HepG2 (cell line): ENCODE measurements around the gene TET3. TPM values are rescaled to one million over a fixed set of nuclear protein-coding genes. Genes with fewer than 3 reads are reported as not detected.

Experiments
- AFF4 ChIP-seq: sonication (generic); formaldehyde crosslinking; IDR thresholded peaks from 2 replicates; pipeline ENCODE4 v1.4.0; 2020; ENCODE audit warnings: missing genetic modification reagents
- BRD4 ChIP-seq: sonication (generic); formaldehyde crosslinking; IDR thresholded peaks from 2 replicates; pipeline ENCODE4 v1.4.0; 2020; ENCODE audit warnings: missing genetic modification reagents
- CHCHD3 ChIP-seq: sonication (generic); formaldehyde crosslinking; IDR thresholded peaks from 2 replicates; pipeline ENCODE4 v1.8.0; 2022; ENCODE audit warnings: mild to moderate bottlenecking, missing genetic modification reagents, moderate library complexity
- ERF ChIP-seq: IDR thresholded peaks from 2 replicates; pipeline ENCODE4 v1.6.1; 2018; ENCODE audit warnings: missing biosample characterization, missing genetic modification reagents
- HNF4A ChIP-seq: sonication (generic); formaldehyde crosslinking; IDR thresholded peaks from 2 replicates; pipeline ENCODE4 v1.4.0; 2020; ENCODE audit warnings: missing genetic modification reagents
- KLF12 ChIP-seq: sonication (generic); formaldehyde crosslinking; IDR thresholded peaks from 2 replicates; pipeline ENCODE4 v1.4.0; 2020; ENCODE audit warnings: missing genetic modification reagents, borderline replicate concordance
- PHF20 ChIP-seq: sonication (generic); formaldehyde crosslinking; IDR thresholded peaks from 2 replicates; pipeline ENCODE4 v1.5.0; 2020; ENCODE audit warnings: mild to moderate bottlenecking, missing genetic modification reagents
- RBFOX2 ChIP-seq: fragments of 200-400 bp; formaldehyde crosslinking; IDR thresholded peaks from 2 replicates; pipeline ENCODE4 v1.6.1; 2017; ENCODE audit warnings: low read depth, mild to moderate bottlenecking, low read length
- SOX6 ChIP-seq, 2 experiments: fragments of 450-650 bp in 1 of 2; sonication (generic) in 1 of 2; formaldehyde crosslinking in 1 of 2; IDR thresholded peaks; 2 replicates each; pipeline versions ENCODE4 v1.4.0 to v1.6.1; 2017 to 2020; ENCODE audit warnings: antibody characterized with exemption in 1 of 2, mild to moderate bottlenecking in 1 of 2, missing genetic modification reagents in 1 of 2
- SSRP1 ChIP-seq: IDR thresholded peaks from 2 replicates; pipeline ENCODE4 v1.6.1; 2016; ENCODE audit warnings: control low read depth
- ZFP36L1 ChIP-seq: sonication (generic); formaldehyde crosslinking; IDR thresholded peaks from 2 replicates; pipeline ENCODE4 v1.8.0; 2022; ENCODE audit warnings: mild to moderate bottlenecking, missing genetic modification reagents, moderate library complexity
- ZFY ChIP-seq: sonication (generic); formaldehyde crosslinking; IDR thresholded peaks from 2 replicates; pipeline ENCODE4 v1.4.0; 2020; ENCODE audit warnings: missing genetic modification reagents
- ZMAT3 ChIP-seq: sonication (generic); formaldehyde crosslinking; conservative IDR thresholded peaks from 2 replicates; pipeline ENCODE4 v1.7.0; 2021; ENCODE audit warnings: missing genetic modification reagents
- ZNF17 ChIP-seq: sonication (generic); formaldehyde crosslinking; IDR thresholded peaks from 2 replicates; pipeline ENCODE4 v1.5.0; 2020; ENCODE audit warnings: mild to moderate bottlenecking, missing genetic modification reagents
- ZNF263 ChIP-seq: sonication (generic); formaldehyde crosslinking; IDR thresholded peaks from 2 replicates; pipeline ENCODE4 v1.4.0; 2020; ENCODE audit warnings: missing genetic modification reagents
- ZNF501 ChIP-seq: sonication (generic); formaldehyde crosslinking; IDR thresholded peaks from 2 replicates; pipeline ENCODE4 v1.5.1; 2020; ENCODE audit warnings: mild to moderate bottlenecking, moderate library complexity, missing genetic modification reagents
- ZNF782 ChIP-seq: sonication (generic); formaldehyde crosslinking; IDR thresholded peaks from 2 replicates; pipeline ENCODE4 v1.4.0; 2020; ENCODE audit warnings: missing genetic modification reagents, mild to moderate bottlenecking, borderline replicate concordance
- ZNF891 ChIP-seq: sonication (generic); formaldehyde crosslinking; IDR thresholded peaks from 2 replicates; pipeline ENCODE4 v1.5.0; 2020; ENCODE audit warnings: mild to moderate bottlenecking, missing genetic modification reagents
- polyA plus RNA-seq, 8 experiments: library from polyadenylated mRNA; depleted of rRNA in 3 of 8; stranded (reverse) in 7 of 8; unstranded in 1 of 8; fragments of >200 nt; fragmentation: Illumina TruSeq in 4 of 8; extraction: Trizol in 4 of 8; gene quantifications; 2 replicates each; pipeline versions ENCODE4 v1.2.1 to v1.2.3, GENCODE V29; 2011 to 2016; ENCODE audit warnings: low read depth in 4 of 8, missing spikeins in 1 of 8, mixed read lengths in 1 of 8; ENCODE audit not compliant: insufficient read depth in 1 of 8
- total RNA-seq, 5 experiments: library from RNA; depleted of rRNA; stranded (reverse); fragments of >200 nt; fragmentation: Illumina TruSeq; extraction: Trizol; gene quantifications; 2 replicates each; pipeline ENCODE4 v1.2.3, GENCODE V29; 2016; ENCODE audit warnings: low read depth in 1 of 5
- TF ChIP-seq, protein P1 (sequence below), 2 experiments: IDR thresholded peaks; 2 replicates each; pipeline ENCODE4 v1.6.1; 2011 to 2012; ENCODE audit warnings: low read length in 2 of 2, borderline replicate concordance in 1 of 2, low read depth in 1 of 2, mild to moderate bottlenecking in 1 of 2, moderate library complexity in 1 of 2
- TF ChIP-seq, protein P2 (sequence below): sonication (generic); formaldehyde crosslinking; IDR thresholded peaks from 2 replicates; pipeline ENCODE4 v1.4.0; 2020; ENCODE audit warnings: missing genetic modification reagents

Gene TET3
- total and polyA plus RNA-seq, 2 of the 13 experiments (the other 11 are each of a cell fraction or from before 2014, with no cell fraction given): 4.3 to 6.8 TPM

DNA sequence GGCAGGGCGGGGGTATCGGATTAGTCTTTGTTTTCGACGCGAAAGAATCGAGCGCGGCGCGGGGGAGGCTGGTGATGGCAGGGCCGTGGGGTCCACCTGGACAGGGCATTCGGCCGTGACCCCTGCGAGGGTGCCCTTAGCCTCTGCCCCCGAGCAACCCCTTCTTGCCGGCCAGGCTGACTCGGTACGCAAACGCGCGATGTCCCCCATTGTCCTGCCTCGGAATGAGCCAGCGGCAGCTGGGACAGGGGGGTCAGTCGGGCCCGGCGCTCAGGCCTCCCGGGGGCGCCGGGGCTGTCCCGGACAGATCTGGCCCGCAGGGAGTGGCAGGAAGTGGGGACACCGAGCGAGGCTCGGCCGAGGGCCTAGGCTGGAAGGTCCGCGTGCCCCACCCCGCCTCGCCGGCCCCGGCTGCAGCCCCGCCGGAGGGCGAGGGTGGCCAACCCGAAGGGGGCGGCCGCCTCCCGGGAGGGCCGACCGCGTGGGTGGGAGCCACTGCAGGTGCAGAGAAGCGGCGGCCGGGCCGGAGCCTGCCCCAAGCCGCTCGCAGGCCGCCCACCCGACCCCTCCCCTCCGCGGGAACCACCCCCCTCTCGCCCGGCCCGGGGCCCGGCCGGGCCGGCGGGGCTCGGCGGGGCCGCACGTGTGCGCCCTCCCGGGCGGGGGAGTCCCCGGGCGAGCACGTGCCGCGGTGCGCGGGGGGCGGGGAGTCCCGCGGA lies at the start of gene TET3 (continued):
- no peak for TF ChIP-seq AFF4 (CRISPR knock-in tag)
- TF ChIP-seq SOX6 (IDR thresholded peaks at IDR 0.05): no peak
- TF ChIP-seq SOX6 (CRISPR knock-in tag; IDR thresholded peaks at IDR 0.05): peak; percentile 67
- peak; percentile 86 for TF ChIP-seq ZNF891
- peak; percentile 33; the same call in 1 of the 2 replicates for TF ChIP-seq HNF4A
- peak; percentile 53; the same call in 1 of the 2 replicates for TF ChIP-seq ZNF263 (CRISPR knock-in tag)
- TF ChIP-seq KLF12: 0 out of 2 replicates have a peak, but pooled peaks have one; percentile 35
- 0 out of 2 replicates have a peak, but pooled peaks have one; percentile 26 for TF ChIP-seq ZNF782 (CRISPR knock-in tag)
- TF ChIP-seq SSRP1: peak; percentile 81; the same call in 1 of the 2 replicates
- peak; percentile 58; the same call in 1 of the 2 replicates for TF ChIP-seq ZFP36L1 (CRISPR knock-in tag)
- 0 out of 2 replicates have a peak, but pooled peaks have one; percentile 8 for TF ChIP-seq ZMAT3 (CRISPR knock-in tag)
- TF ChIP-seq ERF (CRISPR knock-in tag): peak; percentile 13; the same call in 1 of the 2 replicates
- TF ChIP-seq ZFY (CRISPR knock-in tag): peak; percentile 90
- peak; percentile 85 for TF ChIP-seq CHCHD3
- peak; percentile 78; the same call in 1 of the 2 replicates for TF ChIP-seq BRD4 (CRISPR knock-in tag)
- TF ChIP-seq PHF20 (CRISPR knock-in tag): no peak; the same call in 1 of the 2 replicates
- TF ChIP-seq ZNF17 (CRISPR knock-in tag): no peak
- TF ChIP-seq, protein P1, sequence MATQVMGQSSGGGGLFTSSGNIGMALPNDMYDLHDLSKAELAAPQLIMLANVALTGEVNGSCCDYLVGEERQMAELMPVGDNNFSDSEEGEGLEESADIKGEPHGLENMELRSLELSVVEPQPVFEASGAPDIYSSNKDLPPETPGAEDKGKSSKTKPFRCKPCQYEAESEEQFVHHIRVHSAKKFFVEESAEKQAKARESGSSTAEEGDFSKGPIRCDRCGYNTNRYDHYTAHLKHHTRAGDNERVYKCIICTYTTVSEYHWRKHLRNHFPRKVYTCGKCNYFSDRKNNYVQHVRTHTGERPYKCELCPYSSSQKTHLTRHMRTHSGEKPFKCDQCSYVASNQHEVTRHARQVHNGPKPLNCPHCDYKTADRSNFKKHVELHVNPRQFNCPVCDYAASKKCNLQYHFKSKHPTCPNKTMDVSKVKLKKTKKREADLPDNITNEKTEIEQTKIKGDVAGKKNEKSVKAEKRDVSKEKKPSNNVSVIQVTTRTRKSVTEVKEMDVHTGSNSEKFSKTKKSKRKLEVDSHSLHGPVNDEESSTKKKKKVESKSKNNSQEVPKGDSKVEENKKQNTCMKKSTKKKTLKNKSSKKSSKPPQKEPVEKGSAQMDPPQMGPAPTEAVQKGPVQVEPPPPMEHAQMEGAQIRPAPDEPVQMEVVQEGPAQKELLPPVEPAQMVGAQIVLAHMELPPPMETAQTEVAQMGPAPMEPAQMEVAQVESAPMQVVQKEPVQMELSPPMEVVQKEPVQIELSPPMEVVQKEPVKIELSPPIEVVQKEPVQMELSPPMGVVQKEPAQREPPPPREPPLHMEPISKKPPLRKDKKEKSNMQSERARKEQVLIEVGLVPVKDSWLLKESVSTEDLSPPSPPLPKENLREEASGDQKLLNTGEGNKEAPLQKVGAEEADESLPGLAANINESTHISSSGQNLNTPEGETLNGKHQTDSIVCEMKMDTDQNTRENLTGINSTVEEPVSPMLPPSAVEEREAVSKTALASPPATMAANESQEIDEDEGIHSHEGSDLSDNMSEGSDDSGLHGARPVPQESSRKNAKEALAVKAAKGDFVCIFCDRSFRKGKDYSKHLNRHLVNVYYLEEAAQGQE (IDR thresholded peaks at IDR 0.05; ENCODE audit: borderline replicate concordance in 1 of 2, low read depth in 1 of 2, low read length in 2 of 2): no peak
- TF ChIP-seq, protein P2, sequence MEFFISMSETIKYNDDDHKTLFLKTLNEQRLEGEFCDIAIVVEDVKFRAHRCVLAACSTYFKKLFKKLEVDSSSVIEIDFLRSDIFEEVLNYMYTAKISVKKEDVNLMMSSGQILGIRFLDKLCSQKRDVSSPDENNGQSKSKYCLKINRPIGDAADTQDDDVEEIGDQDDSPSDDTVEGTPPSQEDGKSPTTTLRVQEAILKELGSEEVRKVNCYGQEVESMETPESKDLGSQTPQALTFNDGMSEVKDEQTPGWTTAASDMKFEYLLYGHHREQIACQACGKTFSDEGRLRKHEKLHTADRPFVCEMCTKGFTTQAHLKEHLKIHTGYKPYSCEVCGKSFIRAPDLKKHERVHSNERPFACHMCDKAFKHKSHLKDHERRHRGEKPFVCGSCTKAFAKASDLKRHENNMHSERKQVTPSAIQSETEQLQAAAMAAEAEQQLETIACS (CRISPR knock-in tag): peak; percentile 15; the same call in 1 of the 2 replicates
- 0 out of 2 replicates have a peak, but pooled peaks have one; percentile 14 for TF ChIP-seq ZNF501 (CRISPR knock-in tag)
- TF ChIP-seq RBFOX2: peak; percentile 94
